ENCODE data around the gene CCDC86.

DNA sequence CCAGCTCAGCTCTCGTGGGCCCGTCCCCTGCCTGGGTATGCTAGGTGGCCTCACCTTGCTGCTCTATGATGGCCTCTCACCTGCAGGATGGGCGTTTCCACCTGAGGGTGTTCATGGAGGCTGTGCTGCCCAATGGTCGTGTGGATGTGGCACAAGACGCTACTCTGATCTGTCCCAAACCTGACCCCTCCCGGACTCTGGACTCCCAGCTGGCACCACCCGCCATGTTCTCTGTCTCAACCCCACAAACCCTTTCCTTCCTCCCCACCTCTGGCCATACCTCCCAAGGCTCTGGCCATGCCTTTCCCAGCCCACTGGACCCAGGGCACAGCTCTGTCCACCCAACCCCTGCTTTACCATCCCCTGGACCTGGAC is 27.5 kb downstream of the CCDC86 start:
- TF ChIP-seq, protein P1, sequence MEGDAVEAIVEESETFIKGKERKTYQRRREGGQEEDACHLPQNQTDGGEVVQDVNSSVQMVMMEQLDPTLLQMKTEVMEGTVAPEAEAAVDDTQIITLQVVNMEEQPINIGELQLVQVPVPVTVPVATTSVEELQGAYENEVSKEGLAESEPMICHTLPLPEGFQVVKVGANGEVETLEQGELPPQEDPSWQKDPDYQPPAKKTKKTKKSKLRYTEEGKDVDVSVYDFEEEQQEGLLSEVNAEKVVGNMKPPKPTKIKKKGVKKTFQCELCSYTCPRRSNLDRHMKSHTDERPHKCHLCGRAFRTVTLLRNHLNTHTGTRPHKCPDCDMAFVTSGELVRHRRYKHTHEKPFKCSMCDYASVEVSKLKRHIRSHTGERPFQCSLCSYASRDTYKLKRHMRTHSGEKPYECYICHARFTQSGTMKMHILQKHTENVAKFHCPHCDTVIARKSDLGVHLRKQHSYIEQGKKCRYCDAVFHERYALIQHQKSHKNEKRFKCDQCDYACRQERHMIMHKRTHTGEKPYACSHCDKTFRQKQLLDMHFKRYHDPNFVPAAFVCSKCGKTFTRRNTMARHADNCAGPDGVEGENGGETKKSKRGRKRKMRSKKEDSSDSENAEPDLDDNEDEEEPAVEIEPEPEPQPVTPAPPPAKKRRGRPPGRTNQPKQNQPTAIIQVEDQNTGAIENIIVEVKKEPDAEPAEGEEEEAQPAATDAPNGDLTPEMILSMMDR (IDR thresholded peaks at IDR 0.05; ENCODE audit: insufficient read depth, low read length), result no peak
- TF ChIP-seq SPI1 (IDR thresholded peaks at IDR 0.05; ENCODE audit: borderline replicate concordance, low read depth) (no peak), POLR2AphosphoS5 (IDR thresholded peaks at IDR 0.05; ENCODE audit: low read depth) (no peak), REST (IDR thresholded peaks at IDR 0.05; ENCODE audit: insufficient replicate concordance, low read depth) (no peak)

All from HL-60 (cell line).